ENCODE data around the gene UVSSA. TPM values are rescaled to one million over a fixed set of nuclear protein-coding genes. Genes with fewer than 3 reads are reported as not detected.
"Not testable (repeated sequence)": the region's sequence is repeated elsewhere in the genome, so short reads cannot be mapped to it uniquely, and the experiment has no call there.

Gene UVSSA
- total RNA-seq, 1 donor from 2014 or later, result 21.9 TPM

DNA sequence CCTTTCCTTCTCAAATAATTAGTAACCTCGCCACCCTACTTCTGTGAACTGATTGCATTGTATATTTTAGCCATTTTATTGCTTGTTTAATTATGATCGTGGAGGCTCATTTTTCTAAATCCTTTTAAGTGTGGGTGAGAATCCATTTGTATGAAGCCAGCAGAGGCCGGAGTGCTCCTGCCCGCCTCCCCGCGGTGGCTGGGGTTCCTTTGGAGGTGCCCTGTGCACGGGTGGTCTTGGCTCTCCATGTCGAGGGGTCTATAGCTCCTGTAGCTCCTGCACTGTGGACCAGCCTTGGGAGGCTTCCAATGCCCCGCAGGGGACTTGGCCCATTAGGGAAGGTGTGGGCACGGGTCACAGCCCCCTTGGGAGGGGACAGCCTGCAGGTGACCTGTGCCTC is 15.0 kb downstream of the UVSSA start:
- intact Hi-C loops (cut with micrococcal nuclease), result no loop called here

DNA sequence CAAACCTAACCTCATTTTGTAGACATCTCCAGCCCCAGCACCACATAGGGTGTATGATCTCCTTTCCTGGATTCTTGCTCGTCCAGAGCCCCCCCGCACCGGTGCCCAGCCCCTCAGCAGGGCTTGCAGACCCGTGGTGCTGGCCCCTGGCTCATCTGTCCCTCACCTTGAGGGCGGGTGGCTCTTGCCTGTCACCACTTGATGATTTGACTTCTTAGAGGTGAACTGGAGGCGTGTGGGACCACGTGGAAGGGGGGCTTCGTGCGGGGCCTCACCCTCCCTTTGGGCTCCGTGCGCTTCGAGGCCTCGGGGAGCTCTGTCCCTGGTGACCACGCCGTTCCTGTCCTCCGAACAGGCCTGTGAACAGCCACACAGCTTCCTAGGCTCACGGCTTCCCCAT is 15.5 kb downstream of the UVSSA start:
- intact Hi-C loops (cut with micrococcal nuclease), result no loop called here

DNA sequence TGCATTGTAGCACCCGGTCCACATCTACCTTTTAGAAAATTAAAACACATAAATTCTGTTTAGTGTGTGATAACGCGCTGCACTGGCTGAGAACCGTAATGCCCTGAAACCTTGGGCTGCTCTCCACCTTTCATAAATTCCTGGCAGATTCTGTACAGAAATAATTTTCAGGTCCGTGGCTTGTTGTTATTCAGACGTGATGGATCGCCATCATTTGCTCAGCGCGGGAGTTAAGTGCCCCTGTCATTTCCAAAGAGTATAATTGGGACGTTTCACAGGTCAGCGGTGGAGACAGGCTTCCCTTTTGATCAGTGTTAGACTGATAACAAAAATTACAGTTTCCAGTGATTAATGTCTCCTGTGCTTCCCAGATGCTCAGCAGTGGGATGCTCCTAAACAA is 16.5 kb downstream of the UVSSA start:
- intact Hi-C loops (cut with micrococcal nuclease), result no loop called here

GRCh38 chr4:1364217-1364616 is 17.2 kb downstream of the UVSSA start:
- intact Hi-C loops (cut with micrococcal nuclease), result no loop called here

- intact Hi-C loops (cut with micrococcal nuclease), result no loop called here
These were observed 17.7 kb downstream of the UVSSA start for GRCh38 chr4:1364748-1365147.

GRCh38 chr4:1365271-1366178 is 18.5 kb downstream of the UVSSA start:
- intact Hi-C loops (cut with micrococcal nuclease), result no loop called here

DNA sequence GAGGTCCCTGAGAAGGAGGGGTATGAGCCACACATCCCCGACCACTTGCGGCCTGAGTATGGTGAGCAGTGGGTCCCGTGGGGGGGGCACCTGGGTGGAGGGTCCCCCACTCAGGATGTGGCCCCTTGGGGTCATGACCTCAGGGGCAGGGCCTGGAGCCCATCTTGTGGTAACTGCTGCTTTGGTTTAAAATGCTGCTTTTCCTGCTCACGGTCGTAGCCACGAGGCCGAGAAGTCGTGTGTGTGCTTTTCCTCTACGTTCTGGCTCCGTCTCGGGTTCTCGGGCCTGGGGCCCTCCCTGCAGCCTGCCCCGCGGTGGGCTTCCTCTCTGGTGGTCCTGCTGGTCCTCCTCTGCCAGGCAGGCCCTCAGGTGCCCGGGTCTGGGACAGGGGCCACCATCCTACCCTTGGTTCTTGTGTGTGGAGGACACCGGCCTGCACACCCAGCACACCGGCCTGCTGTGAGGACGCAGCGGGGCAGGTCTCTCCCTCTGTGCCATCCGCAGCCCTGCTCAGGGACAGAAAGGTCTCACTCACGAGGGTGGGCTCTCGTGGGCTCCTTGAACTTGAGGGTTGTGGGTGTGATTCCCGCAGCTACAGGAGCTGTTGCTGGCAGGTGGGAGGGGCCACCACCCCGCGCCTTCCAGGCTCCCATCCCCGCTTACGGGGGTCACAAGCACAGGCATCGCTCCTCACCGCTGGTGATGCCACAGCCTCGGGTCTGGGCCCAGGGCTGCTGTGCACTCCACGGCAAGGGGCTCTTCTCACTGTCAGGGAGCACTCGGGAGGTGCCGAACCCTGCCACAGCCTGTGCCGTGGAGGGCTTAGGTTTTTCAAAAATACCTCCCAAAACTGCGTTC is 19.6 kb downstream of the UVSSA start:
- intact Hi-C loops (cut with micrococcal nuclease), result no loop called here

- intact Hi-C loops (cut with micrococcal nuclease), result no loop called here
These were observed 20.4 kb downstream of the UVSSA start for GRCh38 chr4:1367230-1367935.

GRCh38 chr4:1367936-1368289 is 20.9 kb downstream of the UVSSA start:
- intact Hi-C loops (cut with micrococcal nuclease), result no loop called here

DNA sequence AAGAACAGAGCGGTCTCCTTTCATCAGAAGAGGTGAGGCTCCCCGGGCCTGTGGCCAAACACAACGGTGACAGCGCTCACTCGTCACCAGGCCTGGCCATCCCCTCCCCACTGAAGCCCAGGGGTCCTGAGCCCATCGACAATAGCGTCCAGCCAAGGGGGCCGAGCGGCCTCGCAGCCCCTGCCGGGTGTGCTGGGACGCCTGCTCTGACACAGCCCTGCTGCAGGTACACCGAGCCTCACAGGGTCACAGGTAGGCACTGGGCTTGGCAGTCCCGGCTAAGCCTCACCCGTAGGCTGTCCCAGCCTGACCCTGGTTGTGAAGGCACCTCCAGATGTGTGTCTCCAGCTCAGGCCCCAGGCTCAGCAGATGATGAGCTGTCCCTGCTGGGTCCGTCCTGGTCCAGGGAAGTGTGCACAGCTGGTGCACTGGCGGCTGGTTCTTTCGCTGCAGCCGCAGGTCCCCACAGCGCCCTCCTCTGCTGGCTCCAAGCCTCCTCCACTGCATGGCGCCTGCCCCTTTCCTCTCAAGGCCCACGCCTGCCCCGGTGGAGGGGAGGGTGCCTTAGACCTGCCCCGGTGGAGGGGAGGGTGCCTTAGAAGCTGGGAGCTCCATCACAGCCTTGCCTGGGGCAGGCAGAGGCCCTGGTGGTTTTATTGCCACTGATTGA is 21.5 kb downstream of the UVSSA start:
- intact Hi-C loops (cut with micrococcal nuclease), result no loop called here

GRCh38 chr4:1369091-1369450 is 22.1 kb downstream of the UVSSA start:
- intact Hi-C loops (cut with micrococcal nuclease), result no loop called here

- intact Hi-C loops (cut with micrococcal nuclease), result no loop called here
These were observed 22.6 kb downstream of the UVSSA start for GRCh38 chr4:1369479-1370079.

DNA sequence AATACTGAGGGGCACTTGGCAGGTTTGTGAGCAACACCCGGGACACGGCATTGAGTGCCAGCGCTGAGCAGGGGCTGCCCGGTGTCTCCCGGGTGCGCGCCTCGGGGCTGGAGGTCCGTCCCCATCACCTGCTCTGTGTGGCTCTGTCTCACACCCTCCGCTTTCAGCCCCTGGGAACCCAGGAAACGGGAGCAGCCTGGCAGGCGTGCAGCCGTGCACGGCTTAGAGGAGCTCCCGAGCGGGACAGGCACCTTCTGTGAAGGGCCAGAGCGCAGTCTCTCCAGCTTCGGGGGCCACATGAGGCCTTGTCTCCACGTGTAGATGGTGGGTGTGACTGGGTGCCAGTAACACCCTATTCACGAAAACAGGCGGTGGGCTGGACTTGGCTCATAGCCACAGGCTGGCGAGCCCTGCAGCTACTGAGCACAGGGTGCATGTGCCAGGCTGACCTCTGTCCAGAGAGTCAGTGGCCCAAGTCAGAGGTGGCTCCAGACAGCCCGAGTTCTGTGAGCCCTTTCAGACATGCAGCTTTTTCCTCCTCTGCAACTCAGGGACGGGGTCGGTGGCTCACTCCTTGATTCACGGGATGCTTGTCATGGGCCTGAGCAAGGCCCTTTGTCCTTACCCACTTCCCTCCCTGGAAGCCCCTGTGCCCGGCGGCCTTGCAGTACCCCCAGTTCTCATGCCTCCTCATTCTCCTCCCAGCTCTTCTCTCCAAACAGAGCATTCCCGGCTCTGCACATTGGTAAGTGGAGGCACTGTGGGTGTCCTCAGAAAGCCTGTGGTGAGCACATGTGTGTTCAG is 23.5 kb downstream of the UVSSA start:
- intact Hi-C loops (cut with micrococcal nuclease), result no loop called here

DNA sequence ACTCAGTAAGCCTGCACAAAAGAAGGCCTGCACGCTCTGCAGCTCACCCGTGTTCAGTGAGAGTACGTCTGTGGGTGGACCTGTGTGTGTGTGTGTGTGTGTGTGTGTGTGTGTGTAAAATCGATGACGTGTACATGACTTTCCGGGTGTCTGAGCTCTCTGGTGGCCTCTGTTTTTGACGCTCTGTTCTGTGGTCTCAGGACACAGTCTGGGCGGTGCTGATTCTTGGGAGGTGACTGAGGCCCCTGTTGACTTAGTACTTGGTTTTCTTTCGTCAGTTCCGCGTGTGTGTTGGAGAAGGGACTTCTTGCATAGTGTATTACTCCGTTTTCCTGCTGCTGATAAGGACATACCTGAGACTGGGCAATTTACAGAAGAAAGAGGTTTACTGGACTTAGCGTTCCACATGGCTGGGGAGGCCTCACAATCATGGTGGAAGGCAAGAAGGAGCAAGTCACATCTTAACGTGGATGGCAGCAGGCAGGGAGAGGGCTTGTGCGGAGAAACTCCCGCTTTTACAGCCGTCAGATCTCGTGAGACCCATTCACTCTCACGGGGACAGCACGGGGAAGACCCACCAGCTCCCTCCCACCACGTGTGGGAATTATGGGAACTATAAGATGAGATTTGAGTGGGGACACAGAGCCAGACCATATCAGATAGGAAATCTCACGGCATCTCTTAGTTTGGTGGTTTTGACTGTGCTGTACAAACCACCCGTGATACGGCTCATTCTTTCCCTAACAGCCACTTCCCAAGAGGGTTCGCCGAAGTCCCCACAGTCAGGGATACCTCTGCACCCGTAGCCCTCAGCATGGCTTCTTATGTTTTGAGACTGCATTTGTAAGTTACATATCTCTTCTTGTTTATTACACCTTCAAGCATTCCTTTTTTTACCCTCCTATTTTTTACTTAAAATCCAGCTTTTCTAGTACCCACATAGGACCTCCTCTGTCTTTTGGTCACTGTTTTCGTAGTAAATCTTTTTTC is 24.5 kb downstream of the UVSSA start:
- intact Hi-C loops (cut with micrococcal nuclease), result no loop called here

DNA sequence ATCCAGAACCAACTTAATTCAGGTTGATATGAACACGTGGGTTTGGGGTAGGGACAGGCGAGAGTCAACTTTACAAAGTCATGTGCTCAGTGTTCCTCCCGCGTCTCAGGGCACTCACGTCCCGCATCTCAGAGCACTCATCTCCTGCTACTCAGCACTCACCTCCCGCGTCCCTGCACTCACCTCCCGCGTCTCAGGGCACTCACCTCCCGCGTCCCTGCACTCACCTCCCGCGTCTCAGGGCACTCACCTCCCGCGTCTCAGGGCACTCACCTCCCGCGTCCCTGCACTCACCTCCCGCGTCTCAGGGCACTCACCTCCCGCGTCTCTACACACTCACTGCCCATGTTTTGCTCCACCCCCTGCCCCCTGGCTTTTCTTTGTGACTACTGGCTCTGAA is 25.6 kb downstream of the UVSSA start:
- intact Hi-C loops (cut with micrococcal nuclease), result not testable (repeated sequence)

DNA sequence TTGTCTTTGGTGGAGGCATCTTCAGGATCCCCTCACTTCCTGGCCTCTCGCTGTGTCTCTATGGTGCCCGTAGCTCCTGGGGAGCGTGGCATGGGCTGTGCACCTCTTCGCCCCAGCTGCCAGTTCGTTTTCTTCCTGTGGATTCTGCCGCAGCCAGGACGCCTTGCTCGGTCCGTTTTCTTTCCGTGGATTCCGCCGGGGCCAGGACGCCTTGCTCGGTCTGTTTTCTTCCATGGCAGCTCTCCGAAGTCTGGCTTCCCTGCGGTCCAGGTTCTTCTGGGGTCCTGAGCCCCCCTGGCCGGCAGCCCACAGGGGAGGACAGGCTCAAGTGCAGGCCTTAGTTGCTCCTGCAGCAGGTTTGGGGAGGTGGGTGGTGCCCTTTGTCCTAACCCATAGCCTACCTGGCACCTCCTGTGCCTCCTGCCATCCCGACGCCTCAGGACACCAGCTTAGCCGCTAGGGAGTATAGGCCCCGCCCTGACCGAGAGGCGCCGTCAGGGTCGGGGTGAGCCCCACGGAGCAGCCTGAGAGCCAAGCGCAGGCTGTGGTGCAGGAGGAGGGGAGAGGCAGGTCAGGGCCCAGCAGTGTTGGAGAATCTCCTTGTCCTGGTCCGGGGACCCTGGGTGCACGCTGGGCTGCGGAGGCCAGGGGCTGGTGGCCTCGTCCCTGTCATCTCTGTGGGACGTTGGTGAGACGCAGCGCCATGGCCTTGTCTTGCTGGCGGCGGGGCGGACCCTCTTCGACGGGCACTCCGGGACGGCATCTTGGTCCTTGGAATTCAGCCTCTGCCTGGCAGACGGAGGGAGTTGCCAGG is 27.1 kb downstream of the UVSSA start:
- intact Hi-C loops (cut with micrococcal nuclease), result no loop called here

- intact Hi-C loops (cut with micrococcal nuclease), result no loop called here
These were observed 27.7 kb downstream of the UVSSA start for GRCh38 chr4:1374706-1375045.

DNA sequence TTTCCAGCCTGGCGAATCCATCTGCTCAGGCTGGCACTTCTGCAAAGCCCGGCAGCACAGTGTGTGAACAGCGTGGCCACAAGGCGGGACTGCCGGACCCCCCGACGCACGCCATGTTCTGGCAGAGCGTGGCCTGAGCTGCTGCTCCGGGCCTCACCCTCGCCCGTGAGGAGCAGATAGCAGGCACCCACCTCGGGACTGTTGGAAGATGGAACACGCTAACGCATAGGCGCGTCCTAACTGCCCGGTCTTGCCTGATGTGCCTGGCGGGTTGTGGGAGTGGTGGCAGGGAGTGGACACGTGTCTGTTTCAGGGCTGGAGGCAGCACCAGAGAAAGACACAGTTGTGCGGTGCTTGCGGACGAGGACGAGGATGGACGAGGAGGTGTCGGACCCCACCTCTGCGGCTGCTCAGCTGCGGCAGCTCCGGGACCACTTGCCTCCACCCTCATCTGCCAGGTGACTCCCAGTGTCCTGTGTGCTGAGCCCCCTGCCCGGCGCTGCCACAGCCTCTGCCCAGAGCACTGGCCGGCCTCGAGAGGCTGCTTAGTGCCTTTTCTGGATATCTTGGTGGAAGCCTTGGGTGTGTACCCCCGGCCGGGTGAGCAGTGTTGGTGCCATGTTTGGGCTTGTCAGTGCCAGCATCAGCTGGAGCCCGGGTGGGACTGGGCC is 28.2 kb downstream of the UVSSA start:
- intact Hi-C loops (cut with micrococcal nuclease), result no loop called here
